ENCODE data around the gene GRID1.

Gene GRID1

GRCh38 chr10:86197166-86197790 is 169.3 kb downstream of the GRID1 start:
- no peaks in the 10 kb centered on the region for H3K4me1 Mint-ChIP-seq
- ATAC-seq (replicated peaks) (no peak), DNase-seq (no peak)
- H3K9me3 Mint-ChIP-seq = no peaks in the 10 kb centered on the region
- no peaks in the 10 kb centered on the region for H3K36me3 Mint-ChIP-seq
- no peak overlapping the region for H3K4me3 Mint-ChIP-seq
- no peak overlapping the region for H3K27ac Mint-ChIP-seq
- peaks cover 9 to 25% of the 10 kb centered on the region in 2 donors for H3K27me3 Mint-ChIP-seq

DNA sequence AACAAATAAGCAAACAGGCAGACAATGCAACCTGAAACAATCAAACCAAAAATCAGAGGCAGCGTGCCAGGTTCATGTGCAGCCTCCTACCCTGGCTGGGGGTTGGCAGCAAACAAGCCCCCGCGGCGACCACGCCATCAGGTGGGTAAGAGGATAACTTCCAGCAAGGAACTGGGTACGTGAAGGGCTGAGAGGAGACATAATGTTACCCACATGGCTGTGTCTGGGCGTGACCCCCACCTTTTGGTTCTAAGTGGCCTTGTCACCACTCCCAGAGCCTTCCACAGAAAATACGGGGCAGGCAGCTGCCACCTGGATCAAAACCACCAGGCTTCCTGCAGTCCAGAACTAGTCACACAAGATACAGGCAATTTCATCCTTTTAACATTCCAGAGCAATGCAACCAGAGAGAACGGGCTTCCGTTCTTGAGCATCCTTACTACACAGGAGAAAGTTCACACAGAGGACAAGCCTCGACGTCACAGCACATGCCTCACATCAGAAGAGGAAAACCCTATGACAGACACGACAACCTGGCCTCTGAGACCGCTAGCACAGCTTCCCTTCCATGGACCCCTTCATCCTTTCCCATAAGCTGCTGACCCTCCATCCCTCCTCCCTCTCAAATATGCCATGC is 171.0 kb downstream of the GRID1 start:
- no peaks in the 10 kb centered on the region for H3K9me3 Mint-ChIP-seq
- H3K36me3 Mint-ChIP-seq = no peaks in the 10 kb centered on the region
- DNase-seq (no peak), ATAC-seq (replicated peaks) (no peak)
- no peak overlapping the region for H3K4me3 Mint-ChIP-seq
- H3K4me1 Mint-ChIP-seq = no peaks in the 10 kb centered on the region
- peaks cover 18 to 32% of the 10 kb centered on the region in 2 donors for H3K27me3 Mint-ChIP-seq
- H3K27ac Mint-ChIP-seq = no peak overlapping the region

DNA sequence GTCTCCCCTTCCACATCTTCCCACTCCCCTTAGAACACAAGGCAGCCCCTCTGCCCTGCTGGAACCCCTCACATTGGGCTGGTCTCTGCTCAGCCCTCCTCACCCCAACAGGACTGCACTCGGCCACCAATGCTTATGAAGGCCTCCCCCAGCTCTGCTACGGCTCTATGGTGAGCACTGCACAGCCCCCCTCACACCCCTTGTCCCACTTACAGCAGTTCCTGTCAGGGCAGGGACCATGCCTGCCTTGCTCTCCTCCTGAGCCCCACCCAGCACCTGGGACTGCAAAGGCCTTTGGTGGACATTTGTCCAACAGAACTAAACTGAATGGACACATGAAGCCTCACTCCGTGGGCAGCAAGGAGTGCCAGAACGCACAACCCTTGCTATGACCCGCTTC is 171.9 kb downstream of the GRID1 start:
- no peaks in the 10 kb centered on the region for H3K9me3 Mint-ChIP-seq
- H3K27ac Mint-ChIP-seq = no peak overlapping the region
- DNase-seq (no peak), ATAC-seq (replicated peaks) (no peak)
- peaks cover 18 to 32% of the 10 kb centered on the region in 2 donors for H3K27me3 Mint-ChIP-seq
- H3K4me1 Mint-ChIP-seq = no peaks in the 10 kb centered on the region
- no peaks in the 10 kb centered on the region for H3K36me3 Mint-ChIP-seq
- H3K4me3 Mint-ChIP-seq = no peak overlapping the region

GRCh38 chr10:86193841-86194240 is 172.8 kb downstream of the GRID1 start:
- H3K4me3 Mint-ChIP-seq = no peak overlapping the region
- H3K27ac Mint-ChIP-seq = no peak overlapping the region
- no peak for ATAC-seq (replicated peaks)
- peaks cover 23 to 40% of the 10 kb centered on the region in 2 donors for H3K27me3 Mint-ChIP-seq
- no peaks in the 10 kb centered on the region for H3K9me3 Mint-ChIP-seq
- H3K4me1 Mint-ChIP-seq = no peaks in the 10 kb centered on the region
- no peaks in the 10 kb centered on the region for H3K36me3 Mint-ChIP-seq
- DNase-seq = no peak

DNA sequence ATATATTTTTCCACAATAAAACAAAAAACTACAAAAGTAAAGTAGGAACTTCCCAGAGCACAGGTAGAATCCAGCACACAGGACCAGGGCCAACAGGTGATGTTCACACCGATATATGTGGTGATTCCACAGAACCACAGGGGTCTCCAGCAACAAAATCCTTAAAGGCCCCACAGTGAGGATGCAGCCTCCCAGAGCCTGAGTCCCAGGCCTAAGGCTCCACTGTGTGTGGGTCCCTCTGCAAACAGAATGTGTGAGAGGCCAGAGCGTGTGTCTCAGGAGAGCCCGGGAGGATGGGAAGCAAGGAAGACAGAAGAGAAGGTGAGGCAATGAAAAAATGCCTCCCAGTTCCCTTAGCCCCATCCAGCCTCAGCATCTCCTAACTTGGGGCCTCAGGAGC is 173.9 kb downstream of the GRID1 start:
- no peaks in the 10 kb centered on the region for H3K9me3 Mint-ChIP-seq
- DNase-seq = no peak
- ATAC-seq (replicated peaks) = no peak
- no peak overlapping the region for H3K27ac Mint-ChIP-seq
- no peak overlapping the region for H3K4me3 Mint-ChIP-seq
- no peaks in the 10 kb centered on the region for H3K36me3 Mint-ChIP-seq
- no peaks in the 10 kb centered on the region for H3K4me1 Mint-ChIP-seq
- peaks cover 26 to 51% of the 10 kb centered on the region in 2 donors for H3K27me3 Mint-ChIP-seq

DNA sequence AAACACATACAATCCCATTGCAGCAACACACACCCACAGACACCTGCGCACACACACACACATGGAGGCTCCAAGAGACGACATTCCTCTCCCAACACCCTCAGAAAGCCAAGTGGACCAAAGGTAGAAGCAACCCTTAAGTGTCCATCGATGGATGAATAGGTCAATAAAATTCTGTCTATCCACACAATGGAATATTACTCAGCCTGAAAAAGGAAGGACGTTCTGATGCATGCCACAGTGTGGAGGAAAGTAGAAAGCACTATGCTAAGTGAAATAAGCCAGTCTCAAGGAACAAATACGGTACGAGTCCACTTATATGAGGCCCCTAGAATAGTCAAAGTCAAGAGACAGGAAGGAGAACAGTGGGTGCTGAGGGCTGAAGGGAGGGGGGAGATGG is 174.4 kb downstream of the GRID1 start:
- DNase-seq (no peak), ATAC-seq (replicated peaks) (no peak)
- Mint-ChIP-seq H3K9me3 (no peaks in the 10 kb centered on the region), H3K4me1 (no peaks in the 10 kb centered on the region), H3K27ac (no peak overlapping the region), H3K4me3 (no peak overlapping the region), H3K36me3 (no peaks in the 10 kb centered on the region), H3K27me3 (peaks cover 26 to 51% of the 10 kb centered on the region in 2 donors)

DNA sequence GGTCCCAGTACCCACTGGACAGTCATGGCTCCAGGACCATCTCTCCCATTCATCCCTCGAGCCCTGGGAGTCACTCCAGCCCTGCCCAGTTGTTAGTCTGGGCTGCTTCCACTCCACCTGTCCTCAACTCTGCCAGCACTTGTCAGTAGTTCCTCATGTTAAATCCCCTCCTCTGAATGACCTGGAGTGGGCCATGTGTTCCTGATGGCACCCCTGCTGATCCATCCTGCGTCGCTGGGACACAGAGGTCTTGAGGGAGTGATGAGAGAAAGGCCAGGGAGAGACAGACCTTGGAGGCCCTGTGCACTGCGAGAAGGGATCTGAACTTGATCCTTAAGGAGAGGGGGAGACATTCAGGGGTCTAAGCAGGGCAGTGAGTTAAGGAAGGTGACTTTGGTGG is 174.9 kb downstream of the GRID1 start:
- Mint-ChIP-seq H3K9me3 (no peaks in the 10 kb centered on the region), H3K27ac (no peak overlapping the region), H3K4me1 (no peaks in the 10 kb centered on the region), H3K27me3 (peaks cover 22 to 53% of the 10 kb centered on the region in 2 donors), H3K4me3 (no peak overlapping the region), H3K36me3 (no peaks in the 10 kb centered on the region)
- ATAC-seq (replicated peaks) (no peak), DNase-seq (no peak)

DNA sequence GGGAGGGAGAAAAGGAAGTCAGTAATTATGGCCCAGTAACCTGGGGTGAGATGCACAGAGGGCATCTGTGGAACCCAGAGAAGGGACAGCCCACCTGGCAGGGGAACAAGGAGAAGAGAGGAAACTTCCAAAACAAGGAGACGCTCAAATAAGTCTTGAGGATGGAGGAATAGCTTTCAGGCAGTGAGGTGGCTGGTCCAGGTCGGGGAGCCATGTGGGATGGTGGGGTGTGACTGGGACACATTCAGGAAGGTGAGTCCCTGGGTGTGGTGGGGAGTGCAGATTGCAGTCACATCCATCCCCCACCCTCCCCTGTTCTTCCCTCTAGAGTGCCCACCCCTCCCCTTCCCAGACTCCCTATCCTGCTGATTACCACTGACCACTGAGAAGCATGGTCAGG is 175.4 kb downstream of the GRID1 start:
- DNase-seq (no peak), ATAC-seq (replicated peaks) (no peak)
- no peak overlapping the region for H3K4me3 Mint-ChIP-seq
- H3K36me3 Mint-ChIP-seq = no peaks in the 10 kb centered on the region
- no peak overlapping the region for H3K27ac Mint-ChIP-seq
- peaks cover 1% of the 10 kb centered on the region in 2 donors for H3K9me3 Mint-ChIP-seq
- H3K27me3 Mint-ChIP-seq = peaks cover 27 to 57% of the 10 kb centered on the region in 2 donors
- no peaks in the 10 kb centered on the region for H3K4me1 Mint-ChIP-seq

- H3K27me3 Mint-ChIP-seq = peaks cover 26 to 52% of the 10 kb centered on the region in 2 donors
- H3K27ac Mint-ChIP-seq = no peak overlapping the region
- H3K9me3 Mint-ChIP-seq = peaks cover 4% of the 10 kb centered on the region in 2 donors
- no peak overlapping the region for H3K4me3 Mint-ChIP-seq
- no peak for DNase-seq
- ATAC-seq (replicated peaks) = peak in 1 of 2 donors; percentile 26
- H3K36me3 Mint-ChIP-seq = no peaks in the 10 kb centered on the region
- no peaks in the 10 kb centered on the region for H3K4me1 Mint-ChIP-seq
These were observed 176.3 kb downstream of the GRID1 start for GRCh38 chr10:86190291-86190690.

- peaks cover 26 to 48% of the 10 kb centered on the region in 2 donors for H3K27me3 Mint-ChIP-seq
- H3K9me3 Mint-ChIP-seq = peaks cover 4% of the 10 kb centered on the region in 2 donors
- H3K36me3 Mint-ChIP-seq = no peaks in the 10 kb centered on the region
- no peak for ATAC-seq (replicated peaks)
- no peak for DNase-seq
- H3K4me1 Mint-ChIP-seq = no peaks in the 10 kb centered on the region
- no peak overlapping the region for H3K27ac Mint-ChIP-seq
- H3K4me3 Mint-ChIP-seq = no peak overlapping the region
These were observed 176.7 kb downstream of the GRID1 start for GRCh38 chr10:86189891-86190290.

DNA sequence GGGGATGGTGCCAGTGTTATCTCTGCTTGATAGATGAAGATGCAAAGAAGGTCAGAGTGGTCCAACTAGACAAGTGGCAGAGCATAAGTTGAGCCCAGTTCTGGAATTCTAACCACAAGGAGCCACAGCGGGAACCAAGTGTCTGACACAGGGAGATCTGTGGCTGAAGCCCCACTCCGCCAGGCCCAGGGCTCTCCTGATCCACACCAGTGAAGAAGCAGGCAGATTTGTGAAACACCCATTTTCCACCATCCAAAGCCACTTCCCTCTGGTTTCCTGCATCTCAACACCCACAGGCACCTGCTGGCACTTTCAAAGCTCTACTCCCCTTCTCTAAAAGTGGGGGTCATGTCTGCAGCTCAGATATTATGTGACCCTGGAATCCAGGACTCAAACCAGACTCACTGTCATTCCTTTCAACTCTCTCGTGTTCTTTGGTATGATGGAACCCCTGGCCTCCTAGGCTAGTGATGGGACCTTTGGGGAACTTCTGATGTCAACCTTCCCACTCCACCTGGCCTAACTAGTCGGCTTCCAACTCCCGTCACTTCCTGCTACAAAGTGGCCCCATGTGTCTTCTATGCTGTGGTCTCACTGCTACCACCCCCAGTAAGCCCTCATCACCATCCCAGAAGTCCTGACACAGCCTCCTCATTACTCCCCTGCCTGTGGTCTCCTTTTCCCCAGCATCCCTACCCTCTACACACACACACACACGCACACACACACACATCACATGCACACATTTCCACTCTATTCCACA is 177.6 kb downstream of the GRID1 start:
- Mint-ChIP-seq H3K4me3 (no peak overlapping the region), H3K4me1 (no peaks in the 10 kb centered on the region), H3K27ac (no peak overlapping the region), H3K27me3 (peaks cover 26 to 44% of the 10 kb centered on the region in 2 donors), H3K36me3 (no peaks in the 10 kb centered on the region), H3K9me3 (peaks cover 4% of the 10 kb centered on the region in 2 donors)
- no peak for ATAC-seq (replicated peaks)
- no peak for DNase-seq

- ATAC-seq (replicated peaks) (peak in 1 of 2 donors; percentile 14), DNase-seq (no peak)
- H3K27ac Mint-ChIP-seq = no peak overlapping the region
- H3K4me3 Mint-ChIP-seq = no peak overlapping the region
- peaks cover 26 to 44% of the 10 kb centered on the region in 2 donors for H3K27me3 Mint-ChIP-seq
- no peaks in the 10 kb centered on the region for H3K4me1 Mint-ChIP-seq
- no peaks in the 10 kb centered on the region for H3K36me3 Mint-ChIP-seq
- H3K9me3 Mint-ChIP-seq = peaks cover 4% of the 10 kb centered on the region in 2 donors
These were observed 178.3 kb downstream of the GRID1 start for GRCh38 chr10:86188326-86188725.

DNA sequence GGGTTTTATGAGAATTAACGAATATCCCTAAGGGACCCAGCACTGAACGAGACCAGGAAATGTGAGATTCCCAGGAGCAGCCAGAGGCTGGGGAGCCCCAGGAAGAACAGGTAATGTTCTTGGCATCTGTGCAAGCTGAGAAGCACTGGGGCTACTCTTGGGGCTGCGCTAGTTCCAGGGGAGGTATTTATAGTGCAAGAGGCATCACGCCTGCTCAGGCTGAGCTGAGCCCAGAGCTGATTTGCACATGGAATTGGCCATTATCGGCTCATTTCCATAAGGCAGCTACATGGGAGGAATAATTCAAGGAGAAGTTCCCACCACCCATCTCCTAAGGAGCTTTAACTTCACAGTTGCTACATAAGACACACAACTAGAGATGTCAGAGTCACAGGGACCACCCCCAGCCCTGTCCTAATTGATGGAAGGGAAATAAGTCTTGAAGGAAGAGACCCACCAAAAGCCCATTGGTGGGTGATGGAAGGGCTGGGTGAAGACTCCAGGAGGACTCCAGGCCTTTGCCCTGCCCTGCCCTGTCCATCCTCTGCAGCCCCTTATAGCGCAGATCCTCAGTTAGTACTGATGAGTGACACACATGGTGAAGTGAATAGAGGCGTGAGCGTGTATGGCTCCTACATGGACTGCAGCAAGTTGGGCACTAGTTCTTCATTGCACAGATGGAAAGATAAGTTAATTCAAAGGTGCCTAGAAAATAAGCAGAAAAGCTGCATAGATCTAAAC is 178.9 kb downstream of the GRID1 start:
- Mint-ChIP-seq H3K4me3 (no peak overlapping the region), H3K36me3 (no peaks in the 10 kb centered on the region), H3K27ac (no peak overlapping the region), H3K27me3 (peaks cover 26 to 44% of the 10 kb centered on the region in 2 donors), H3K4me1 (no peaks in the 10 kb centered on the region), H3K9me3 (peaks cover 4% of the 10 kb centered on the region in 2 donors)
- ATAC-seq (replicated peaks) (no peak), DNase-seq (no peak)

GRCh38 chr10:86186633-86187032 is 180.0 kb downstream of the GRID1 start:
- H3K4me1 Mint-ChIP-seq = no peaks in the 10 kb centered on the region
- H3K36me3 Mint-ChIP-seq = no peaks in the 10 kb centered on the region
- peaks cover 19 to 37% of the 10 kb centered on the region in 2 donors for H3K27me3 Mint-ChIP-seq
- H3K9me3 Mint-ChIP-seq = peaks cover 4% of the 10 kb centered on the region in 2 donors
- ATAC-seq (replicated peaks) (no peak), DNase-seq (no peak)
- H3K4me3 Mint-ChIP-seq = no peak overlapping the region
- no peak overlapping the region for H3K27ac Mint-ChIP-seq
